HepG2 (cell line): Measurements from ENCODE around the gene ZNF507. TPM values are rescaled to one million over a fixed set of nuclear protein-coding genes. Genes with fewer than 3 reads are reported as not detected.

Experiments used
- ATAC-seq: fragments of 200-7000 bp; cut with Tn5 transposase; 3 replicates; pipeline ENCODE4 v1.9.1; 2020; ENCODE audit warnings: mild to moderate bottlenecking, moderate library complexity
- BruUV-seq: library from RNA; stranded (reverse); fragments of 400-500 nt; replicated peaks from 2 replicates; lab custom pipeline; 2021; lab: Mats Ljungman, UMichigan
- CTCF ChIA-PET: fragments of 300-600 bp; formaldehyde crosslinking; extraction: SDS; loops from one replicate; lab custom pipeline; 2021; ENCODE audit warnings: low total read pairs, inconsistent platforms, low intra/inter-chr PET ratio; lab: Yijun Ruan, JAX
- POLR2A ChIA-PET: fragments of 350-600 bp; sonication (Branson Sonifier 250); formaldehyde crosslinking; loops from one replicate; lab custom pipeline; 2020; ENCODE audit warnings: antibody characterized with exemption, inconsistent platforms; lab: Yijun Ruan, JAX
- DNase-seq: peaks from one replicate; pipeline ENCODE4 v3.0.0-alpha.2; 2015; ENCODE audit warnings: low spot score
- FAIRE-seq: peaks from 3 replicates; lab custom pipeline; 2011; peaks lifted over from hg19 to GRCh38; lab: Jason Lieb, UNC
- H2AFZ ChIP-seq: one replicate; pipeline ENCODE4 v1.6.1; 2011; ENCODE audit warnings: low read length, inconsistent platforms
- H3K27ac ChIP-seq: fragments of 300-600 bp; 3 replicates; pipeline ENCODE4 v1.8.0; 2011; ENCODE audit warnings: mixed run types, mild to moderate bottlenecking, mixed read lengths, low read length, inconsistent platforms; ENCODE audit not compliant: insufficient read depth; ENCODE audit errors: extremely low read length
- H3K27me3 ChIP-seq, 2 experiments: fragments of 200-600 bp in 1 of 2; 2 replicates in 1 of 2; 3 replicates in 1 of 2; pipeline versions ENCODE4 v1.6.0 to v1.8.0; 2011; ENCODE audit warnings: low read length in 2 of 2, mild to moderate bottlenecking in 2 of 2, moderate library complexity in 2 of 2, inconsistent platforms in 1 of 2; ENCODE audit not compliant: insufficient read depth in 2 of 2, control insufficient read depth in 1 of 2
- H3K36me3 ChIP-seq, 2 experiments: fragments of 200-600 bp in 1 of 2; replicated peaks in 1 of 2; 2 replicates in 1 of 2; 3 replicates in 1 of 2; pipeline versions ENCODE4 v1.5.1 to v1.8.0; 2011; ENCODE audit warnings: low read length in 2 of 2, inconsistent platforms in 1 of 2; ENCODE audit not compliant: insufficient read depth in 2 of 2, control insufficient read depth in 1 of 2
- H3K4me1 ChIP-seq: 2 replicates; pipeline ENCODE4 v1.5.1; 2012; ENCODE audit warnings: low read length, inconsistent platforms; ENCODE audit not compliant: insufficient read depth
- H3K4me2 ChIP-seq: 2 replicates; pipeline ENCODE4 v1.6.0; 2011; ENCODE audit warnings: low read depth, low read length, inconsistent platforms
- H3K4me3 ChIP-seq, 3 experiments: fragments of 200-600 bp in 1 of 3; sonication (generic), shearing (Covaris generic) in 1 of 3; replicated peaks in 1 of 3; 2 replicates each; pipeline ENCODE4 v1.5.1; 2011 to 2016; ENCODE audit warnings: low read length in 3 of 3, inconsistent platforms in 2 of 3, low read depth in 2 of 3, mild to moderate bottlenecking in 2 of 3, control low read depth in 1 of 3, mixed read lengths in 1 of 3; ENCODE audit not compliant: insufficient read depth in 1 of 3
- H3K79me2 ChIP-seq: one replicate; pipeline ENCODE4 v1.6.1; 2011; ENCODE audit warnings: low read length, inconsistent platforms; ENCODE audit not compliant: insufficient read depth
- H3K9ac ChIP-seq: 2 replicates; pipeline ENCODE4 v1.6.0; 2011; ENCODE audit warnings: mild to moderate bottlenecking, low read depth, low read length, inconsistent platforms; ENCODE audit not compliant: insufficient read depth
- H3K9me3 ChIP-seq: 2 replicates; pipeline ENCODE4 v1.5.1; 2012; ENCODE audit warnings: mild to moderate bottlenecking, low read length
- H4K20me1 ChIP-seq: 2 replicates; pipeline ENCODE4 v1.6.0; 2011; ENCODE audit warnings: inconsistent platforms, mild to moderate bottlenecking, low read length, moderate library complexity; ENCODE audit not compliant: insufficient read depth
- ATAD3A ChIP-seq: sonication (generic); formaldehyde crosslinking; IDR thresholded peaks from 2 replicates; pipeline ENCODE4 v1.4.0; 2020; ENCODE audit warnings: missing genetic modification reagents
- FOSL2 ChIP-seq: sonication (generic); formaldehyde crosslinking; IDR thresholded peaks from 2 replicates; pipeline ENCODE4 v1.4.0; 2020; ENCODE audit warnings: missing genetic modification reagents
- IRF2 ChIP-seq: IDR thresholded peaks from 2 replicates; pipeline ENCODE4 v1.6.1; 2018; ENCODE audit warnings: missing genetic modification reagents, missing compliant biosample characterization
- NCOA5 ChIP-seq: sonication (generic); formaldehyde crosslinking; IDR thresholded peaks from 2 replicates; pipeline ENCODE4 v1.4.0; 2020; ENCODE audit warnings: missing genetic modification reagents
- NFRKB ChIP-seq: fragments of 450-650 bp; IDR thresholded peaks from 2 replicates; pipeline ENCODE4 v1.6.1; 2017
- PCBP1 ChIP-seq: fragments of 200-400 bp; formaldehyde crosslinking; IDR thresholded peaks from 2 replicates; pipeline ENCODE4 v1.6.1; 2017; ENCODE audit warnings: mild to moderate bottlenecking, low read depth, low read length, borderline replicate concordance
- PITX1 ChIP-seq: sonication (generic); formaldehyde crosslinking; IDR thresholded peaks from 2 replicates; pipeline ENCODE4 v1.5.1; 2020; ENCODE audit warnings: mild to moderate bottlenecking, missing genetic modification reagents
- SAP130 ChIP-seq: IDR thresholded peaks from 2 replicates; pipeline ENCODE4 v1.6.1; 2016; ENCODE audit warnings: low read depth
- ZFP91 ChIP-seq: sonication (generic); formaldehyde crosslinking; IDR thresholded peaks from 2 replicates; pipeline ENCODE4 v1.9.0; 2022; ENCODE audit warnings: missing genetic modification reagents, mild to moderate bottlenecking, borderline replicate concordance
- ZNF17 ChIP-seq: sonication (generic); formaldehyde crosslinking; IDR thresholded peaks from 2 replicates; pipeline ENCODE4 v1.5.0; 2020; ENCODE audit warnings: mild to moderate bottlenecking, missing genetic modification reagents
- ZNF331 ChIP-seq: sonication (generic); formaldehyde crosslinking; IDR thresholded peaks from 2 replicates; pipeline ENCODE4 v1.4.0; 2020; ENCODE audit warnings: missing genetic modification reagents
- ZNF44 ChIP-seq: sonication (generic); formaldehyde crosslinking; IDR thresholded peaks from 2 replicates; pipeline ENCODE4 v1.5.1; 2020; ENCODE audit warnings: mild to moderate bottlenecking, missing genetic modification reagents
- ZNF552 ChIP-seq: sonication (generic); formaldehyde crosslinking; IDR thresholded peaks from 2 replicates; pipeline ENCODE4 v1.9.0; 2022; ENCODE audit warnings: missing genetic modification reagents, mild to moderate bottlenecking, borderline replicate concordance
- ZNF605 ChIP-seq: sonication (generic); formaldehyde crosslinking; IDR thresholded peaks from 2 replicates; pipeline ENCODE4 v1.8.0; 2022; ENCODE audit warnings: mild to moderate bottlenecking, missing genetic modification reagents
- ZNF674 ChIP-seq: sonication (generic); formaldehyde crosslinking; IDR thresholded peaks from 2 replicates; pipeline ENCODE4 v1.5.0; 2020; ENCODE audit warnings: low read depth, mild to moderate bottlenecking, missing genetic modification reagents
- ZNF792 ChIP-seq: IDR thresholded peaks from 2 replicates; pipeline ENCODE4 v1.6.1; 2016
- ZNF839 ChIP-seq: sonication (generic); formaldehyde crosslinking; IDR thresholded peaks from 2 replicates; pipeline ENCODE4 v1.4.0; 2020; ENCODE audit warnings: missing genetic modification reagents, mild to moderate bottlenecking, borderline replicate concordance
- WGBS: methylation state at CpG from one replicate; pipeline ENCODE4 v1.1.6; 2017; ENCODE audit warnings: low lambda C conversion rate; 5-methylcytosine and 5-hydroxymethylcytosine counted together
- in situ Hi-C: cut with HindIII; loops from 2 replicates; pipeline ENCODE4 v1.10.0; 2017; ENCODE audit warnings: low pct_unique_long_range_greater_than_20kb; ENCODE audit not compliant: extremely low pct_ligation_motif_present
- intact Hi-C: fragments of 100-400 bp; cut with micrococcal nuclease; formaldehyde crosslinking; loops from one replicate; pipeline ENCODE4 v1.10.0; 2022; ENCODE audit not compliant: unreplicated experiment
- polyA plus RNA-seq, 8 experiments: library from polyadenylated mRNA; depleted of rRNA in 3 of 8; stranded (reverse) in 7 of 8; unstranded in 1 of 8; fragments of >200 nt; fragmentation: Illumina TruSeq in 4 of 8; extraction: Trizol in 4 of 8; gene quantifications; 2 replicates each; pipeline versions ENCODE4 v1.2.1 to v1.2.3, GENCODE V29; 2011 to 2016; ENCODE audit warnings: low read depth in 4 of 8, missing spikeins in 1 of 8, mixed read lengths in 1 of 8; ENCODE audit not compliant: insufficient read depth in 1 of 8
- total RNA-seq, 5 experiments: library from RNA; depleted of rRNA; stranded (reverse); fragments of >200 nt; fragmentation: Illumina TruSeq; extraction: Trizol; gene quantifications; 2 replicates each; pipeline ENCODE4 v1.2.3, GENCODE V29; 2016; ENCODE audit warnings: low read depth in 1 of 5

The ZNF507 gene
- total and polyA plus RNA-seq, 2 of the 13 experiments (the other 11 are each of a cell fraction or from before 2014, with no cell fraction given), result 7.3 to 10.9 TPM

- no peak overlapping the region for H2AFZ ChIP-seq
- H3K4me1 ChIP-seq, result peaks cover 28% of the 10 kb centered on the region
- ATAC-seq (peak; percentile 61), DNase-seq (peak; percentile 41), FAIRE-seq (no peak)
- no peak overlapping the region for H3K27ac ChIP-seq
- no peak overlapping the region for H3K4me3 ChIP-seq
- no peaks in the 10 kb centered on the region for H4K20me1 ChIP-seq
- ChIA-PET CTCF (no interaction called here), POLR2A (interaction anchor here (1.2 kb wide), 1 partner anchor 8 kb away, joined by 5 read pairs; the partner anchor contains the start of gene DPY19L3)
- no TSS peak for BruUV-seq
- in situ Hi-C loops (no loop called here), intact Hi-C loops (no loop called here)
- TF ChIP-seq FOSL2 (CRISPR knock-in tag) (peak; percentile 79), ZNF44 (CRISPR knock-in tag) (no peak), SAP130 (CRISPR knock-in tag) (0 out of 2 replicates have a peak, but pooled peaks have one; percentile 11)
- H3K27me3 ChIP-seq, result no peaks in the 10 kb centered on the region
- H3K4me2 ChIP-seq, result no peak overlapping the region
- H3K9ac ChIP-seq, result no peak overlapping the region
- H3K36me3 ChIP-seq, result no peaks in the 10 kb centered on the region; a peak in 1 of 5 replicates
- H3K9me3 ChIP-seq, result no peaks in the 10 kb centered on the region
- H3K79me2 ChIP-seq, result no peaks in the 10 kb centered on the region
- 66% methylated on average over 5 of the region's 5 CpGs for WGBS
Observed at GRCh38 chr19:32397671-32398101, 52.3 kb downstream of the ZNF507 start.

GRCh38 chr19:32401992-32402391 lies 56.6 kb downstream of the ZNF507 start:
- no peaks in the 10 kb centered on the region; a peak in 1 of 5 replicates for H3K27me3 ChIP-seq
- no peak overlapping the region for H3K4me2 ChIP-seq
- CTCF ChIA-PET, result no interaction called here
- H3K36me3 ChIP-seq, result no peaks in the 10 kb centered on the region; a peak in 1 of 5 replicates
- BruUV-seq, result no TSS peak
- DNase-seq (no peak), FAIRE-seq (no peak), ATAC-seq (no peak)
- TF ChIP-seq PCBP1, result no peak
- no peak for TF ChIP-seq ATAD3A (CRISPR knock-in tag)
- no peak for TF ChIP-seq IRF2 (CRISPR knock-in tag)
- no peak for TF ChIP-seq NFRKB
- TF ChIP-seq ZFP91 (CRISPR knock-in tag), result no peak
- no peak for TF ChIP-seq ZNF839 (CRISPR knock-in tag)
- TF ChIP-seq ZNF605 (CRISPR knock-in tag), result no peak
- no peak for TF ChIP-seq NCOA5 (CRISPR knock-in tag)
- no peak for TF ChIP-seq ZNF674
- no peak for TF ChIP-seq PITX1 (CRISPR knock-in tag)
- TF ChIP-seq ZNF552, result no peak
- TF ChIP-seq ZNF17 (CRISPR knock-in tag), result no peak
- TF ChIP-seq ZNF792 (CRISPR knock-in tag), result no peak
- no peak for TF ChIP-seq ZNF331 (CRISPR knock-in tag)
- H3K9me3 ChIP-seq, result no peaks in the 10 kb centered on the region
- no peak overlapping the region for H3K27ac ChIP-seq
- H3K4me1 ChIP-seq, result peaks cover 37% of the 10 kb centered on the region
- POLR2A ChIA-PET, result no interaction called here
- in situ Hi-C loops, result no loop called here
- 100% methylated on average over 1 of the region's 1 CpG for WGBS
- H4K20me1 ChIP-seq, result no peaks in the 10 kb centered on the region
- H3K4me3 ChIP-seq, result no peak overlapping the region
- H3K9ac ChIP-seq, result no peak overlapping the region
- intact Hi-C loops, result no loop called here
- H2AFZ ChIP-seq, result no peak overlapping the region
- peaks cover 19% of the 10 kb centered on the region for H3K79me2 ChIP-seq
